ENCODE data around the gene SOD3.

Gene SOD3

GRCh38 chr4:24801136-24801855 is 5.9 kb downstream of the SOD3 start:
- DNase-seq (ENCODE audit: low read depth), result no peak
- no peak for TF ChIP-seq CTCF (IDR thresholded peaks at IDR 0.05; ENCODE audit: low read length, missing control alignments)
- H3K4me3 ChIP-seq (replicated peaks; ENCODE audit: low read depth, low read length), result no peak overlapping the region

- DNase-seq (ENCODE audit: low read depth), result no peak
- no peak overlapping the region for H3K4me3 ChIP-seq (replicated peaks; ENCODE audit: low read depth, low read length)
- no peak for TF ChIP-seq CTCF (IDR thresholded peaks at IDR 0.05; ENCODE audit: low read length, missing control alignments)
Observed at GRCh38 chr4:24802648-24803047, 7.3 kb downstream of the SOD3 start.

- no peak overlapping the region for H3K4me3 ChIP-seq (replicated peaks; ENCODE audit: low read depth, low read length)
- no peak for DNase-seq (ENCODE audit: low read depth)
- no peak for TF ChIP-seq CTCF (IDR thresholded peaks at IDR 0.05; ENCODE audit: low read length, missing control alignments)
Observed at GRCh38 chr4:24805067-24805466, 9.7 kb downstream of the SOD3 start.

- no peak overlapping the region for H3K4me3 ChIP-seq (replicated peaks; ENCODE audit: low read depth, low read length)
- no peak for TF ChIP-seq CTCF (IDR thresholded peaks at IDR 0.05; ENCODE audit: low read length, missing control alignments)
- DNase-seq (ENCODE audit: low read depth), result no peak
Observed at GRCh38 chr4:24805566-24805965, 10.2 kb downstream of the SOD3 start.

GRCh38 chr4:24806206-24806990 is 11.0 kb downstream of the SOD3 start:
- TF ChIP-seq CTCF (IDR thresholded peaks at IDR 0.05; ENCODE audit: low read length, missing control alignments), result no peak
- no peak for DNase-seq (ENCODE audit: low read depth)
- no peak overlapping the region for H3K4me3 ChIP-seq (replicated peaks; ENCODE audit: low read depth, low read length)

GRCh38 chr4:24807611-24808010 is 12.2 kb downstream of the SOD3 start:
- no peak for DNase-seq (ENCODE audit: low read depth)
- H3K4me3 ChIP-seq (replicated peaks; ENCODE audit: low read depth, low read length), result no peak overlapping the region
- no peak for TF ChIP-seq CTCF (IDR thresholded peaks at IDR 0.05; ENCODE audit: low read length, missing control alignments)

Data from fibroblast of pulmonary artery (primary cell).